Activated naive CD4-positive, alpha-beta T cell treated with Interleukin-2 at 50 U/mL for 16 hours (primary cell): ENCODE results near the gene GABBR2.
"Not testable (repeated sequence)": the region's sequence is repeated elsewhere in the genome, so short reads cannot be mapped to it uniquely, and the experiment has no call there.

Source experiments
- DNase-seq: peaks from one replicate; pipeline ENCODE4 v3.0.0-alpha.2; 2020

Gene GABBR2

GRCh38 chr9:98465799-98466198 is 242.9 kb downstream of the GABBR2 start:
- DNase-seq: no peak

DNA sequence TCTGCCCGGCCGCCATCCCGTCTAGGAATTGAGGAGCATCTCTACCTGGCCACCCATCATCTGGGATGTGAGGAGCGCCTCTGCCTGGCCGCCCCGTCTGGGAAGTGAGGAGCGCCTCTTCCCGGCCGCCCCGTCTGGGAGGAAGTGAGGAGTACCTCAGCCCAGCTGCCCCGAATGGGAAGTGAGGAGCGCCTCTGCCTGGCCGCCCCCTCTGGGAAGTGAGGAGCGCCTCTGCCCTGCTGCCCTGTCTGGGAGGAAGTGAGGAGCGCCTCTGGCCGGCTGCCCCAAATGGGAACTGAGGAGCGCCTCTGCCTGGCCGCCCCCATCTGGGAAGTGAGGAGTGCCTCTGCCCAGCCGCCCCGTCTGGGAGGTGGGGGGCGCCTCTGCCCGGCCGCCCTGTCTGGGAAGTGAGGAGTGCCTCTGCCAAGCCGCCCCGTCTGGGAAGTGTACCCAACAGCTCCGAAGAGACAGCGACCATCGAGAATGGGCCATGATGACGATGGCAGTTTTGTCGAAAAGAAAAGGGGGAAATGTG is 244.5 kb downstream of the GABBR2 start:
- DNase-seq: not testable (repeated sequence)

- DNase-seq: no peak
Observed at GRCh38 chr9:98462310-98462709, 246.4 kb downstream of the GABBR2 start.

DNA sequence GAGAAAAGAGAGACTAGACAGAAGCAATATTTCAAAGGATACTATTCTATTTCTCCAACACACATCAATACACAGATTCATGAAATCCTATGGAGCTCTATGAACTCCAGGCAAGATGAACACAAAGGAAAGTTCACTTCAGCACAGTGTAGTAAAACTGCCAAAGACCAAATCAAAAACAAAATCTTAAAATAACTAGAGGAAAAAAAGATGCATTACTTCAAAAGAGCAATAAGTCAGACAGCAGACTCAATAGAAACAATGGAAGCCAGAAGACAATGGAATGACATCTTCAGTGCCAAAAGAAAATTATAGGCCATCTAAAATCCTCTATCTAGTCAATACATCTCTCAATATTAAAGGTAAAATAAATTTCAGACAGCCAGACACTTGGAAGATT is 248.0 kb downstream of the GABBR2 start:
- DNase-seq: no peak

DNA sequence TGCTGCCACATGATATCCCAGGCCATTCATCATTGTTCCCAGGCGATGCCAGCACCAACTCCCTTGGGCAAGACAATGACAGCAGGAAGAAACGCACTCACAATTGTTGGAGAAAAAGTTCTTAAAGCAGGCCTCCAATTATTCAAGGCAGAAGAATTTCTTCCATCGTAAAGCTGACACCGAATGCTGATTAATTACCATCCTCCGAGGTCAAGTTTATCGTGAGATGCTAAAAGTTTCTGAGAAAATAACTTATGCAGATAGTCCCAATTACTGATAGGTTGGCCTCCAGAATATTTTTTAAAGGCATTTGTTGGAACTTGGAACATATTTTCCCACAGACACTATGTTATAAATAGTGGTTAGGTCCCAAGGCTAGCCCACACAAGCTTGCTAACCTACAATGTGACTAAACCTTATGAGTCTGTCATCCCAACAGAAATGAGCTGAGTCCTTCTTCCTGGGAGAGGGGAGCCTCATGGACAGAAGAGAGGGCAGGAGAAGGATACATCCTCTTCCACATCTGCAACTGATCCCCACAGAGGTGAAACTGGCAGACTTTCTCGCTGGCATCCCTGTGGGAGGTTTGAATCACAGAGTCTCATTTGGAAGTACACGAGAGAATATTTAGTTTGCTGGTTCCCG is 250.9 kb downstream of the GABBR2 start:
- no peak for DNase-seq

DNA sequence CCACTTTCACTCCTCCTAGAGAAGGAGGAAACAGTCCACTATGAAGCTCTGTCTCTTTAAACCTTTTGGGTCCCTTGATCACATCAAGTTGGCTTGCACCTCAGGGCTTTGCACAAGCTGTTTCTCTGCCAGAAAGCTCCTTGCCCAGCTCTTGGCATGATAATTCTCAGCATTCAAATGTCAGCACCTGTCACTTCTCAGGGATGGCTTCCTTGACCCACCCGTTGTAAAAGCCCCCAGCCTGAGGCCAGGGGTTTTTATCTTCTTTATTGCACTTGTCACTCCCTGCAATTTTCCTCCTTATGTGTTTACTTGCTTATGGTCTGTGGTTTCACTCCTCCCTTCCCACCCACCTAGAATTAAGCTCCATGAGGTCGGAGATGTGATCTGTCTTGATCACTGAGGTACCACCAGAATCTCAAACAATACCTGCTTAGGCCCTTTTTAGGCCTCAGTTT is 252.6 kb downstream of the GABBR2 start:
- DNase-seq: no peak

GRCh38 chr9:98455256-98456155 is 253.2 kb downstream of the GABBR2 start:
- DNase-seq: no peak

DNA sequence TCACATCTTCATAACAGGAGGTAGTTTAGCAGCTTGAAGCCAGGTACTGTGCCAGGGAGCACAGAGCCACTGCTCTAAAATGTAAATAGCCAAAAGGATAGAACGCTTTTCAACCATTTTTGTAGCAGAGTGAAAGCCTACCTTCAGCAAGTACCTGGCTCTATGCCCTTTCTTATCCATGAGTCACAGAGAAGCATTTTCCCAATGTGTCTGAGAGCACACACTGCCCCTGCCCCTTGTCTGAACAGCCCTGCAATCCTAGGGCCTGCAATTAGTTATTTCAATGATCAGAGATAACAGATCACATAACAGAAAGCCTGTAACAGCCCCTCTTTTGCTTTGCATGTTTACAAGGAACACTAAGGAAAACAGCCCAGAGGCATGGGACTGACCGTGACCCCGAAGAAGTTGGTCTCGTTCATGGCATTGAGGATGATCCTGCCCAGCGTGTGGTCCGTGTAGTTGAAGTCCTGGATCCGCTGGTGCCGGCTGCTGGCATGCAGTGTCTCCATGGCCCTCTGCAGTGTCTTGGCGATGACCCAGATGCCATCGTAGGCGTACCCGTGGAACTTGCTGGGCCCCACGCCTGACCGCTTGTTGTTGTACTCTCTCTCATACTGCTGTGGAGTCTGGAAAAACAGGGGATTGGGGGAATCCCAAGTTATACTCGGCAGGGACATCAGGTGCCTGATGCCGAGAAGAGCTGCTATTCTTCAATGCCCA is 255.0 kb downstream of the GABBR2 start:
- DNase-seq: no peak

GRCh38 chr9:98451576-98451975 is 257.2 kb downstream of the GABBR2 start:
- no peak for DNase-seq

GRCh38 chr9:98450496-98450895 is 258.2 kb downstream of the GABBR2 start:
- no peak for DNase-seq

DNA sequence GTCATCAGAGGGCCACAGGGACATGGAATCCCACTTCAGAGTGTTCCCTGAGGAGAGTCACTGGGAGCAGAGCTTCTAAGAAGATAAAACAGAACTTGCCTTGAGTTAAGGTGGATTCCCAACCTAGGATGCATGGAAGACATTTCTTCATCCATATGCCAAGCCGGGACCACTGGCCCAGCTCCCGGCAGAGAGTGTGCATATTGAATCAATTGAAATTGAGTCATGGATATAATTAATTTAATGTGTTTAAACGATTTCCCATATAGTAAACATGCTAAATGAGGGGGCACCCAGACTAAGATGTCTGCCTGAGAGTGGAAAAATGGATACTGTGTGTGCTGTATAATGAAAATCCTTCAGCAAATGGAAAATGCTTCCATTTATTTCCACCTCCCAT is 258.9 kb downstream of the GABBR2 start:
- DNase-seq: no peak

GRCh38 chr9:98445576-98445975 is 263.2 kb downstream of the GABBR2 start:
- DNase-seq: no peak

GRCh38 chr9:98444601-98445000 is 264.1 kb downstream of the GABBR2 start:
- no peak for DNase-seq

DNA sequence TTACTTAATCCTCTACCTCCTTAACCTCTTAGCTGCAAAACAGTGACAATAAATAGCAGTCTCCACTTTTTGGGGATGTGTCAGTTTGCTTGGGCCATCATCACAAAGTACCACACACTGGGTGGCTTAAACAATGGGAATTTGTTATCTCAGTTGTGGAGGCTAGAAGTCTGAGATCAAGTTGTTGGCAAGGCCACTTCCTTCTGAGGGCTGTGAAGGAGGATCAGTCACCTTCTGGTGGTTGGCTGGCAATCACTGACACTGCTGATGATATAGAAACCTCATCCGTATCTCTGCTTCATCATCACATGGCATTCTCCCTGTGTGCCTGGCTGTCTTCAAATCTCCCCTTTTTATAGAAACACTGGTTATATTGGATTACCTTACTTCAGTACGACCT is 266.2 kb downstream of the GABBR2 start:
- DNase-seq: no peak

DNA sequence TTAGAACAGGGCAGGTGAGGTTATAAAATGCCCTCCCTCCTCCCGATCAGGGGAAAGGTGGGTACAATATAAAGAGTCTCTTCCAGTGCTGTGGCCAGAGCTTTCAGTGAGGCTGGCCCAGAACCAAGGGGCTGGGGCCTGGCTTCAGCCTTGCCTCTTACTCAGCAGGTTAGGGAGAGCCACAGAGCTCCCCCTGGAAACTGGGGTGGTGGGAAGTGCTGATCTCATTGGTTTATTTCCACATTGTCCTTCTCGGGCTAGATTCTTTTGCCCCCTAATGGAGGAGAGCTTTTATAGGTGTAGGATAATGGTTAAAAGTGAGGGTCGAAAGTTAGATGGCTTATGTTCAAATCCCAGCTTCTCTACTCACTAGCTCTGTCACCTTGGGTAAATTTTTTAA is 266.6 kb downstream of the GABBR2 start:
- no peak for DNase-seq

DNA sequence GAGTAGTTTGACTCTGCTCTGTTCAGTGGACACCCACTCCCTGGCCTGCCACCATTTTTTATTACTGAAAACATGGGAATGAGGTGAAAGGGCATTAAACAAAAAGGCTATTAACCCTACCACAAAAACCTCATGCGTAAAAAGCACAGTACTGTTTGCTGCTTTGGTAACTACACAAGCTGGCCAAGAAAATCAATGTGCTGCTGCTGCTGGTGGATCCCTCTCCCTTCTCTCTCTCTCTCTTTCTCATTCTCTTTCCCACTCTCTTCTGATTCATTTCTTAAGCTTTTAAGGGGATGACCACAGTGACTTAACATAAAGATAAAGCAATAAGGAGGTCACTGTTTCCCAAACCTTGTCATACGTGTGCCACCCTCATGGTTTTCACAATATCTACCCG is 270.1 kb downstream of the GABBR2 start:
- DNase-seq: no peak

GRCh38 chr9:98437458-98438034 is 271.2 kb downstream of the GABBR2 start:
- no peak for DNase-seq

- DNase-seq: no peak
Observed at GRCh38 chr9:98432960-98433359, 275.8 kb downstream of the GABBR2 start.

DNA sequence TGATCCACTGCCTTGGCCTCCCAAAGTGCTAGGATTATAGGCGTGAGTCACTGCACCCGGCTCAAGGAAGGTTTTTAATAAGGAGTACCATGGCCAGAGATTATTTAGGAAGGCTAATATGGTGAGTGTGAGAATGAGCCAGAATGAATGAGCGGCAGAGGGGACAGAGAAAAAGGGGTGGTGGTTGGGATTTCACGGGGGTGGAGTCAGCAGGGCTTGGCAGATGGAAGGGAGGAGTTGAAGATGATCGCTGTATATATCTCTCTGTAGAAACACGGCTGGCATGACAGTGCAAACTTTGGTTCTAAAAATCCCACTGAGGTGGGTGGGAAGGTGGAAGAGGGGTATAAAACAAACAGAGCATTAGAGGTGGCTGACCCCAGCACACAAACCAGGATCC is 276.6 kb downstream of the GABBR2 start:
- no peak for DNase-seq

- no peak for DNase-seq
Observed at GRCh38 chr9:98430535-98431292, 278.0 kb downstream of the GABBR2 start.

DNA sequence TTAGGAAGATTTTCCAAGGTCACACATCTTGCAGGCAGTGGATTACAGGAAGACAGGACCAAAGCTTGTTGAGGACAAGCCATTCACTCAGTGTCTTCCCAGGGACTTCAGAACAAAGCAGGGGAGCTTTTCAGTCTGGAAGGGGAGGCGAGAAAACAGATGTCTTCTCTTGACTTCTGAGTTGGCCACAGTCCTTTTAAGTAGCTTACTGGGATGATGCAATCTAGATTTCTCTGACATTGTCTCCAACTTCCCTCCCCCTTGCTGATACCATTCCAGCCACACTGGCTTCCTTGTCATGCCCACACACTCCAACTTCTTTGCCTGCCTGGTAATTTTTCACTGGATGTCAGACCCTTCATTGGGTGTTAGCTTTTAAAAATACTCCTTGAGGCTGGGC is 279.1 kb downstream of the GABBR2 start:
- DNase-seq: no peak

DNA sequence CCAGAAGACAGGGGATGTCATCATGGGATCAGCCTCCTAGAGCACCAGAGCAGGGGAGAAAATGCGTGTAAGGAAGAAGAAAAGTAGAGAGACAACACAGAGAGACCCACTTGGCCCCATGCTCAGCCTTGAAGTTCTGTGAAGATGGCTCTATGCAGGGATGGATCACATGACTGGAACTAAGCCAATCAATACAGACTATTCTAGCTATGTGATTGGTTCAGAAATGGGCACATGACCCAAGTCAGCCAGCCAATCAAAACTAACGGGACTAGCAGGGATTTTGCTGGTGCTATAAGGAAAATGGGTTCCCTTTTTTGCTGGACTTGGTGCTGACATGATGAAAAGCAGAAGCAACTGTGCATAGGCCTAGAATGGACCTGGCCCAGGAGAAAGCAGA is 280.3 kb downstream of the GABBR2 start:
- DNase-seq: no peak
